A673 (cell line): Measurements from ENCODE around the gene KIF4A.

Source experiments
- EZH2 ChIP-seq: fragments of 200-600 bp; sonication (generic); IDR thresholded peaks from 2 replicates; pipeline ENCODE4 v1.6.1; 2017; ENCODE audit warnings: borderline replicate concordance, low read depth, mild to moderate bottlenecking, mixed read lengths, antibody characterized with exemption, low read length; ENCODE audit not compliant: poor library complexity, severe bottlenecking
- TF ChIP-seq, protein P1 (sequence below): fragments of 300-800, 200-600 bp; sonication (generic); conservative IDR thresholded peaks from 2 replicates; pipeline ENCODE4 v1.5.1; 2017; ENCODE audit warnings: low read depth, mild to moderate bottlenecking, antibody characterized with exemption, low read length, moderate library complexity, mixed read lengths

DNA sequence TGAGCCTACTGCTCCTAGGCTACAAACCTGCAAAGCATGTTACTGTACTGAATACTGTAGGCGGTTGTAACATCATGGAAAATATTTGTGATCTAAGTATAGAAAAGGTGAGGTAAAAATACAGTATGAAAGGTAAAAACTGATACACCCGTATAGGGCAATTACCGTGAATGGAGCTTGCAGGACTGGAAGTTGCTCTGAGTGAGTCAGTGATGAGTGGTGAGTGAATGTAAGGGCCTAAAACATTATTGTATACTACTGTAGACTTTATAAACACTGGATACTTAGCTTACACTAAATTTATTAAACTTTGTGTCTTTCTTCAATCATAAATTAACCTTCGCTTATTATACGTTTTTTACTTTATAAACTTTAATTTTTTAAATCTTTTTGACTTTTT lies 3.7 kb downstream of the KIF4A start:
- TF ChIP-seq, protein P1, sequence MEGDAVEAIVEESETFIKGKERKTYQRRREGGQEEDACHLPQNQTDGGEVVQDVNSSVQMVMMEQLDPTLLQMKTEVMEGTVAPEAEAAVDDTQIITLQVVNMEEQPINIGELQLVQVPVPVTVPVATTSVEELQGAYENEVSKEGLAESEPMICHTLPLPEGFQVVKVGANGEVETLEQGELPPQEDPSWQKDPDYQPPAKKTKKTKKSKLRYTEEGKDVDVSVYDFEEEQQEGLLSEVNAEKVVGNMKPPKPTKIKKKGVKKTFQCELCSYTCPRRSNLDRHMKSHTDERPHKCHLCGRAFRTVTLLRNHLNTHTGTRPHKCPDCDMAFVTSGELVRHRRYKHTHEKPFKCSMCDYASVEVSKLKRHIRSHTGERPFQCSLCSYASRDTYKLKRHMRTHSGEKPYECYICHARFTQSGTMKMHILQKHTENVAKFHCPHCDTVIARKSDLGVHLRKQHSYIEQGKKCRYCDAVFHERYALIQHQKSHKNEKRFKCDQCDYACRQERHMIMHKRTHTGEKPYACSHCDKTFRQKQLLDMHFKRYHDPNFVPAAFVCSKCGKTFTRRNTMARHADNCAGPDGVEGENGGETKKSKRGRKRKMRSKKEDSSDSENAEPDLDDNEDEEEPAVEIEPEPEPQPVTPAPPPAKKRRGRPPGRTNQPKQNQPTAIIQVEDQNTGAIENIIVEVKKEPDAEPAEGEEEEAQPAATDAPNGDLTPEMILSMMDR: no peak
- TF ChIP-seq EZH2: no peak
